DND-41 (cell line): ENCODE data around the gene NRXN3.

Experiments used
- ATAC-seq: fragments of 200-7000 bp; cut with Tn5 transposase; 3 replicates; pipeline ENCODE4 v1.9.1; 2021; ENCODE audit warnings: low read depth; ENCODE audit not compliant: insufficient read depth
- DNase-seq: peaks from one replicate; pipeline ENCODE4 v3.0.0-alpha.2; 2020
- H2AFZ ChIP-seq: 2 replicates; pipeline ENCODE4 v1.6.0; 2012; ENCODE audit warnings: low read depth, low read length
- H3K27ac ChIP-seq: 2 replicates; pipeline ENCODE4 v1.5.1; 2012; ENCODE audit warnings: low read length, inconsistent platforms
- H3K27me3 ChIP-seq: fragments of 200-600 bp; sonication (generic); 2 replicates; pipeline ENCODE4 v1.6.0; 2012; ENCODE audit warnings: low read length, mild to moderate bottlenecking, inconsistent platforms; ENCODE audit not compliant: insufficient read depth, poor library complexity
- H3K36me3 ChIP-seq: 2 replicates; pipeline ENCODE4 v1.5.1; 2012; ENCODE audit warnings: low read length, inconsistent platforms; ENCODE audit not compliant: insufficient read depth
- H3K4me1 ChIP-seq: 2 replicates; pipeline ENCODE4 v1.5.1; 2012; ENCODE audit warnings: mild to moderate bottlenecking, low read length; ENCODE audit not compliant: insufficient read depth
- H3K4me2 ChIP-seq: 2 replicates; pipeline ENCODE4 v1.6.0; 2012; ENCODE audit warnings: mild to moderate bottlenecking, moderate library complexity, low read length, inconsistent platforms; ENCODE audit not compliant: insufficient read depth
- H3K4me3 ChIP-seq, 2 experiments: fragments of 200-600 bp in 1 of 2; shearing (Covaris generic) in 1 of 2; 2 replicates each; pipeline ENCODE4 v1.5.1; 2012 to 2016; ENCODE audit warnings: inconsistent platforms in 2 of 2, low read length in 2 of 2, mild to moderate bottlenecking in 2 of 2, low read depth in 1 of 2, moderate library complexity in 1 of 2
- H3K79me2 ChIP-seq: 2 replicates; pipeline ENCODE4 v1.6.0; 2012; ENCODE audit warnings: low read length, inconsistent platforms; ENCODE audit not compliant: insufficient read depth
- H3K9ac ChIP-seq: 2 replicates; pipeline ENCODE4 v1.6.0; 2012; ENCODE audit warnings: low read depth, mild to moderate bottlenecking, inconsistent platforms, low read length, moderate library complexity
- H3K9me3 ChIP-seq: 2 replicates; pipeline ENCODE4 v1.5.1; 2012; ENCODE audit warnings: low read length, moderate library complexity, mild to moderate bottlenecking, inconsistent platforms; ENCODE audit not compliant: insufficient read depth, severe bottlenecking
- H4K20me1 ChIP-seq: 2 replicates; pipeline ENCODE4 v1.6.0; 2012; ENCODE audit warnings: low read length; ENCODE audit not compliant: insufficient read depth
- EZH2 ChIP-seq: IDR thresholded peaks from 3 replicates; pipeline ENCODE4 v1.6.1; 2012; ENCODE audit warnings: borderline replicate concordance, low read depth, mild to moderate bottlenecking, moderate library complexity, low read length, inconsistent platforms; ENCODE audit not compliant: severe bottlenecking
- TF ChIP-seq, protein P1 (sequence below): IDR thresholded peaks from 2 replicates; pipeline ENCODE4 v1.5.1; 2012; ENCODE audit warnings: borderline replicate concordance, low read length, moderate library complexity, mild to moderate bottlenecking; ENCODE audit not compliant: poor library complexity, severe bottlenecking; ENCODE audit errors: extremely low read depth

Gene NRXN3

DNA sequence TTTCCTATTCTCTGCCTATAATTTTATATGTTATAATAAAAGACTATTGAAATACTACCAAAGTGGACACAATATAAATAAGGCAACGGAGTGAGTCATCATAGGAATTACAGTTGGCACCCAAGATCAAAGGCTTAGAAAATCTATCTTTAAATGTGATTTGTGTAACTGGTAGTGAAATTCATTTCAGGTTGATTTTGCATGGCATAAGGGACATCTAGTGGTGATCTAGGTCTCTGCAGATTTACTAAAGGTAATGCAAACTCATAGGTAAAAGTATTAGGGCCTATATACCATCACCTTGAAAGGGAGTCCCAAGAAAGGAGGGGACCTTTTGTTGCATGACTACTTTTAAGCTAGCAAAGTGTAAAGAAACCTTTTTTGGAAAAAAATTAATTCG, 527.2 kb downstream of the NRXN3 start:
- ATAC-seq (no peak), DNase-seq (no peak)
- H3K4me1 ChIP-seq = no peaks in the 10 kb centered on the region
- H3K9me3 ChIP-seq = no peaks in the 10 kb centered on the region
- no peaks in the 10 kb centered on the region for H3K79me2 ChIP-seq
- no peak overlapping the region for H2AFZ ChIP-seq
- H3K4me3 ChIP-seq = no peak overlapping the region
- TF ChIP-seq EZH2 = no peak
- TF ChIP-seq, protein P1, sequence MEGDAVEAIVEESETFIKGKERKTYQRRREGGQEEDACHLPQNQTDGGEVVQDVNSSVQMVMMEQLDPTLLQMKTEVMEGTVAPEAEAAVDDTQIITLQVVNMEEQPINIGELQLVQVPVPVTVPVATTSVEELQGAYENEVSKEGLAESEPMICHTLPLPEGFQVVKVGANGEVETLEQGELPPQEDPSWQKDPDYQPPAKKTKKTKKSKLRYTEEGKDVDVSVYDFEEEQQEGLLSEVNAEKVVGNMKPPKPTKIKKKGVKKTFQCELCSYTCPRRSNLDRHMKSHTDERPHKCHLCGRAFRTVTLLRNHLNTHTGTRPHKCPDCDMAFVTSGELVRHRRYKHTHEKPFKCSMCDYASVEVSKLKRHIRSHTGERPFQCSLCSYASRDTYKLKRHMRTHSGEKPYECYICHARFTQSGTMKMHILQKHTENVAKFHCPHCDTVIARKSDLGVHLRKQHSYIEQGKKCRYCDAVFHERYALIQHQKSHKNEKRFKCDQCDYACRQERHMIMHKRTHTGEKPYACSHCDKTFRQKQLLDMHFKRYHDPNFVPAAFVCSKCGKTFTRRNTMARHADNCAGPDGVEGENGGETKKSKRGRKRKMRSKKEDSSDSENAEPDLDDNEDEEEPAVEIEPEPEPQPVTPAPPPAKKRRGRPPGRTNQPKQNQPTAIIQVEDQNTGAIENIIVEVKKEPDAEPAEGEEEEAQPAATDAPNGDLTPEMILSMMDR = peak; percentile 60
- peaks cover 3% of the 10 kb centered on the region for H3K27me3 ChIP-seq
- no peak overlapping the region for H3K4me2 ChIP-seq
- H3K36me3 ChIP-seq = no peaks in the 10 kb centered on the region
- no peak overlapping the region for H3K9ac ChIP-seq
- no peaks in the 10 kb centered on the region for H4K20me1 ChIP-seq
- no peak overlapping the region for H3K27ac ChIP-seq

DNA sequence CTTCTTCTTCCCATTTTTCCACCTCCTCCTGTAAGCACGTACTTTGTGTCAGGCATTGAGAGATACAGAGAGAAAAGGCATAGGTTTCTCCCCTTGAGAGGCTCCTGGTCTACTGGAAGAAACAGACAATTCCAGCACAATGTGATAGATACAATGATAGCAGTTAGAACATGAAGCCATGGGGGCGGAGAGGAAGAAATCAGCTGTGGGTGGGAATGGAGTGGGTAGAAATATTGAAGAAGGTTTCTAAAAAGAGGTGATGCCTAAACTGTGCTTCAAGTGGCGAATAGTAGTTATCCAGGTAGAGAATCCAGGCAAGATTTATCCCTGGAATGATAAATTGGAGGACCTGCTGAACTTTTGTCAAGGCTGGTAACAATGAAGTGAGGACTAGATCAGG, 528.8 kb downstream of the NRXN3 start:
- Histone ChIP-seq H4K20me1 (no peaks in the 10 kb centered on the region), H3K4me2 (no peak overlapping the region), H3K4me1 (no peaks in the 10 kb centered on the region), H3K9ac (no peak overlapping the region), H3K4me3 (no peak overlapping the region), H2AFZ (no peak overlapping the region), H3K27ac (no peak overlapping the region), H3K27me3 (peaks cover 3% of the 10 kb centered on the region), H3K36me3 (no peaks in the 10 kb centered on the region), H3K79me2 (no peaks in the 10 kb centered on the region), H3K9me3 (no peaks in the 10 kb centered on the region)
- TF ChIP-seq, protein P1 = no peak
- TF ChIP-seq EZH2 = no peak
- no peak for ATAC-seq
- DNase-seq = no peak

DNA sequence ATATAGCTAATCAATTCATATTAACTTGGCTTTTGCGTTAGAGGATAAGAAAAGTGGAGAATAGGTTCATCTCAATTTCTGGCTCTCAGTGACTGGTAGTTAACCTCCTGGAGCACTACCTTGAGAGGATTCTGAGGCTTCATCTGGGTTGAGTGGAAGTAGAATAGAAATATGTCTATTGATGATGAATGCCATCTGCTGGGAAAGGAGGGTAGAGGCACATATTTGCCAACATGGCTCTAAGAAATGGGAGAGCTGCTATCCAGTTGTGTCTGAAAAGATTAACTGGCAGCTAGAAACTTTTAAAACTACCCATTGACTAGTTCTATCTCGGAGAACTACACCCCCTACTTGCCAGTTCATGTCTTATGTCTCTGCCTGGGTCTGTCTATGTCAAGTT, 530.1 kb downstream of the NRXN3 start:
- H2AFZ ChIP-seq = no peak overlapping the region
- no peak overlapping the region for H3K27ac ChIP-seq
- H3K4me2 ChIP-seq = no peak overlapping the region
- ATAC-seq = no peak
- H4K20me1 ChIP-seq = no peaks in the 10 kb centered on the region
- H3K9me3 ChIP-seq = no peaks in the 10 kb centered on the region
- no peak overlapping the region for H3K4me3 ChIP-seq
- H3K36me3 ChIP-seq = no peaks in the 10 kb centered on the region
- no peaks in the 10 kb centered on the region for H3K79me2 ChIP-seq
- DNase-seq = no peak
- peaks cover 6% of the 10 kb centered on the region for H3K27me3 ChIP-seq
- no peaks in the 10 kb centered on the region for H3K4me1 ChIP-seq
- H3K9ac ChIP-seq = no peak overlapping the region
- TF ChIP-seq, protein P1 = peak; percentile 10
- no peak for TF ChIP-seq EZH2

DNA sequence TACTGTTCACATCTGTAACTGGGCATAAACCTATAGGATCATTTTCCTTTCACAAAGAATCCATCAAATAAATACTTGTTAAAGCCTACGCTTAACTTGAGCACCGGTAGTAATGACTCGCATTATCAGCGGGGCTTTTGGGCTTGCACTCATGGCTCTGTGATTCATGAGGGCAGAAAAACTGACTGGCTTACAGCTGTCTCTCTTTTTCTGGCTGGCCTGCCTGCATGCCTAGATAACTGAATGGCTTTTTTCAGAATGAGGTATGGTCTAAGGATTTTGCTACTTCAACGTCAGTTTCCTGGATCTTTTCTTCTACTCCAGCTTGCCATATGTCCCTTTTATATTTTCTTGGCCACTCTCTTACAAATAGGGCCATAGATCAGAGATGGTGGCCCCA, 531.1 kb downstream of the NRXN3 start:
- Histone ChIP-seq H4K20me1 (no peaks in the 10 kb centered on the region), H2AFZ (no peak overlapping the region), H3K4me3 (no peak overlapping the region), H3K79me2 (no peaks in the 10 kb centered on the region), H3K9ac (no peak overlapping the region), H3K4me1 (no peaks in the 10 kb centered on the region), H3K4me2 (no peak overlapping the region), H3K9me3 (no peaks in the 10 kb centered on the region), H3K27ac (no peak overlapping the region), H3K27me3 (peaks cover 3% of the 10 kb centered on the region), H3K36me3 (no peaks in the 10 kb centered on the region)
- TF ChIP-seq, protein P1 = no peak
- no peak for TF ChIP-seq EZH2
- ATAC-seq (no peak), DNase-seq (no peak)
